GM18511 (cell line): ENCODE results near the gene GGT1.
"Not testable (repeated sequence)": the region's sequence is repeated elsewhere in the genome, so short reads cannot be mapped to it uniquely, and the experiment has no call there.

Source experiments
- ATAC-seq: cut with Tn5 transposase; IDR thresholded peaks from one replicate; pipeline ENCODE4 v1.9.1; 2021; ENCODE audit warnings: mild to moderate bottlenecking, moderate library complexity; ENCODE audit not compliant: unreplicated experiment

Gene GGT1

DNA sequence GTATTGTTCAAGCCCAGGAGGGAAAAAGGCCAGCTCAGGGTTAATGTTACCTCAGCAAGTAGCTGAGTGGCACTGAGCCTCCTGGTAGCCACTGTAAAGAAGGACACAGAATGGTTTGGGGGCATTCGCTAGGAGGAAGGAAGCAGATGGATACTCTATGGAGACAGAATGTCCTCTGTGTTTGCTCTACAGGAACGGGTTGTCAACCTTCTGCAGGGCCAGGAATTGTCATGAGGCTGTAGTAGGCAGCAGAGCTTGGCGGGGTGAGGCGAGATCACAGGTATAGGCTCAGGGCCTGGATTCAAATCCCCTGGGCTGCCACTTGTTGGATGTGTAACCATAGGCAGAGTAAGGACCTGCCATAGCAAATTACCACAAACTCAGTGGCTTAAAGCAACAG, 7.1 kb upstream of the GGT1 start:
- ATAC-seq = no peak

DNA sequence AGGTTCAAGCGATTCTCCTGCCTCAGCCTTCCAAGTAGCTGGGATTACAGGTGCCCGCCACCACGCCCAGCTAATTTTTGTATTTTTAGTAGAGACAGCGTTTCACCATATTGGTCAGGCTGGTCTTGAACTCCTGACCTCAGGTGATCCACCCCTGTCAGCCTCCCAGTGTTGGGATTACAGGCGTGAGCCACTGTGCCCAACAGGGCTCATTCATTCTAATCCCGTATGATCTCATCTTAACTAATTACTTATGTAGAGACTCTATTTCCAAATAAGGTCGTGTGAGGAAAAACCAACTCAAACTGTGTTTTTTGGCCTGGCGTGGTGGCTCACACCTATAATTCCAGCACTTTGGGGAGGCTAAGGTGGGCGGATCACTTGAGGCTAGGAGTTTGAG, 5.9 kb upstream of the GGT1 start:
- not testable (repeated sequence) for ATAC-seq

DNA sequence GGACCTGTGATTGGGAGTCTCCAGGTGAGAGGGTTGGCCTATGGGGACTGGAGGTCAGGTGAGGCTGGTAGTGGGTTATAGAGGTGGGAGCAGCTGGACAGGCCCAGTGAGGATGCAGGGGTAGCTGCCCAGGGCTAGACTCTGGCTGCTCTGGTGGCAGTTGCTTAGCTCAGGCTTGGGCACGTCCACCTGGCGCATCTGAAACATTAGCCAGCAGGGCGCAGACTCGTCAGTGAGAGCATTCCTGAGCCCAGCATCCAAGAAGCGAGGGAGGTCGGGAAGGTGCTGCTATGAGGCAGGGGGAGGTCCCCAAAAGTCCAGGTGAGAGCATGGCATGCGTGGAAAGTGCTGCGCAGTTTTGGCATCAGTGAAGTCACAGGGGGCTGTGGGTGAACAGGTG, 3.5 kb upstream of the GGT1 start:
- ATAC-seq = no peak

DNA sequence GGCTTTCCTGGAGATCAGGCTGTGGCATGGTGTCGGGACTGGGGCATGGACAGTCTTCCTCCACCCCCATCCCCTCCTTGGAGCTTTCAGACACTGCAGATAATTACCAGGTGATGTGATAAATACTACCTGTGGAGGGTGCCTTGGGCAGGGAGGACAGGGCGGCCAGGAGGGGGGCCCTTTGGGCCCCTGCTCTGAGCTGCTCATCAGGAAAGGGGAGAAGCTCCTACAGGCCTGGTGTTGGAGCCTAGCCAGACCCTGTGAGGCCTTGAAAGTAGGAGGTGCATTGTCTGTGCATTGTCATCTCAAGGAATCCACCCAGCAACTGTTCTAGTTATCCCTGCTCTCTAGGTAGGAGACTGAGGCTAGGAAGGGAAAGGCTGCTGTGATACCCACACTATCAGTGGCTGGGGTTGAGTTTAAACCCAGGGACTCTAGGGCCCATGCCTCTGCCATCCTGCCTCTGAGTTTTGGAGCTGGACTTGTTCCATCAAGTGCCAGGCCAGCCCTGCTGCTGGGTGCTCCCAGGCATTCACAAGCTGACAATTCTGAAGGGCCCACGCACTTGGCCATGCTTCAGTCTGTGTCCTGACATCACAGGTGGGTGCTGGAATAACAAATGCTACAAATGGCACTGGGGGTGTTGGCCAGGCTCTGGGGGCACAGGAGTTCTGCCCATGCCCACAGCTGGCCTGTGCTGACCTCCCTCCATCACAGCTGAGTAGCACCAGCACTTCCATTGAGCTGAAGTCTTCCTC, 2.9 kb upstream of the GGT1 start:
- ATAC-seq = not testable (repeated sequence)

DNA sequence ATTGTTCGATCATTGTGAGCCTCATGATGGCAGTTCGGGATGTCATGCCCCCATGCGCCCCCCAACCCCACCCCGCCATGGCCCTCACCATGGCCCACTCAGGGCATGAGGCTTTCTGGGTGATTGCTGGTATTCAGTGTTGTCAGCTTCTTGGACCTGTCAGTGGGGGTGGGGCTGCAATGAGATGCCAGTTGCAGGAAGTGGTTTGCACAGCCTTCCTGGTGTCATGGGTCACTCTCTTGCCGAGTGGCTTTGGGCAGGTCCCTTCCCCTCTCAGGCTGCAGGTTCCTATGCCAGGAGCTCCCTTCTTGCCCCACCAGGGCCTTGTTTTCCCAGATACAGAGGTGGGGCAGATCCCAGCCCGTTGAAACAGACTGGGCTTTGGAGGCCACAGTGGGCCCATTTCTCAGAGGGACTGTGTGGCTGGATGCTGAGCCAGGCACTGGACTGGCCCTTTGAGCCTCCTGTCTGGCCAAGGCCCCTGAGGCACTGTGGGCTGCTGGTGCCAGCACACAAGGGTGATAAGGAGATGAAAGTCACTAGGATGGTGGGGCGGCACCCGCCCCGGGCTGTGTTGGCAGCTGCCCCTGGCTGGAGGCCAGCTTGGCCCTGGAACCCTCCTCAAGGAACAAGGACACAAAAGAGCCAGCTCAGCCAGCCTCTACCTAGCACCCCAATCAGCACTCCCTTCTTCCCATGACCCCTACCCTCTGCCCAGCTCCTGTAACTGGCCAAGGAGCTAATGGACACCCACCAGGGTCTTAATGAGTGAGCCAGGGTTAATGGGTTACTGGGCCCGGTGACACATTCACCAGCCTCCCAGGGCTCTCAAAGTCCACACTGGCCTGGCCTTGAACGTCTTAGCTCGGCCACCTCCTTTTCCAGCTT, 1.5 kb upstream of the GGT1 start:
- no peak for ATAC-seq

DNA sequence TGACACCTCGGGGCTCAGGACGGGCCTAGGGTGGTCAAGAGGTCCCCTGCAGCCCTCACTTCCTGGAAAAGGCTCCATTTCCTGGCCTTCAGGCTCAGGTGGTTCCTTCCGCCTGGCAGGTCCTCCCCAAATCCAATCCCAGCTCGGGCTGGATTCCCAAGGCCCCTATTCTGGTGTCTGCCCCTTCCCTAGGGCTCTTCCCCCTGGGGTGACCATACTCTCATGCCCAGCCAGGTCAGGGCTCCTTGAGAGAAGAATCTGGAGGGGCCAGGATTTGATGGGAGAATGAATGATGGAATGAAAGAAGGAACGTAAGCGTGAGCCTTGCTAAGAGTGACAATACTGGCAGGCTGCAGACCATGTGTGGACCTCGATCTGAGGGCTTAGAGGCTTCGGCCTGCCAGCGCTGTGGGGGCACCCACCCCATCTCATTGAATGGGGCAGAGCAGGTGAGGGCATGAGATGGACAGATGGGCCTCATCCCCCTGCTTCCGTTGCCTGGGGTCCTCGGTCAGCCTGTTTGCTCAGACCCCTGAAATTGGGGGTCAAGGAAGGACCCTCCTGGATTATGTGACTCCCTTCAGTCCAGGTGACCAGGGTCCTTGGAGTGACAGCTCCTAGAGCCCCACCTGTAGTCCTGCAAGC, 766 bp upstream of the GGT1 start:
- ATAC-seq = not testable (repeated sequence)

DNA sequence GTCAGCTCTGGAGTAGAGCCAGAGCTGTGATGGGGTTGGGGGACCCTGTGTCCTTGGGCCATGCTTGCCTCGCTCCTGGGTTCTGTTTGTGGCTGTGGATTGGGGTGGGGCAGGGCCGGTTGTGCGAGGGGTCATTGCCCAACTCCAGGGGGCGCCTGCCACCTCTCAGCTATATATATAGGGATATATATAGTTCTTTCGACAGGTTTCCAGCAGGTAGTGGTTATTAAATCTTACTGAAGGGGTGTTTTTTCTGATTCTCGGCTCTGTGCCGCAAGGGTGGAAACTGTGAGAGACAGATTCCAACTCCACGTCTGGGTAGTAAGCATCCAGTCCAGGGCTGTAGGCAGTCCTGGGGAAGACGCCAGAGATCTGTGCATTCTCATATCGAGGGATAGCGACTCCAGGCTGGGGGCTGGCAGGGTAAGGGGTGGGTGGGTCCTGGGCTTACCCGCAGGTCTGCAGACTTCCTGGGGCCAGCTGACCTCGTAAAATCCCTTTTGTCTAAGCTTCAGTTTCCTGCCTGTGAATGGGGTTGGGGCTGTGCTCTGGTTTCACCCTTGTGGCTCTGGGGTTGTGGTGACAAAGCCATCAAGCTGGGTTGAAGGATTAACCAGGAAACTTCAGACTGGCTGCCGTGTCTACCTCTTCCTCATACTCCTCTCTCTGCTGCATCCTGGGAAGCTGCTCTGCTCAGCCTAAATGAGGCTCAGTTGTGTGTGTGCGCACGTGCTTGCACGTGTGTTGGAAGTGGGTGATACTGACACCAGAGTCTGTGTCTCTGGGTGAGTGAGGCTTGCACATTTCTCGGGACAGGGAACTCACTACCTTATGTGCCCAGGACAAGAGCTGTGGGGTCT, 1.0 kb downstream of the GGT1 start:
- peak; percentile 47 for ATAC-seq

DNA sequence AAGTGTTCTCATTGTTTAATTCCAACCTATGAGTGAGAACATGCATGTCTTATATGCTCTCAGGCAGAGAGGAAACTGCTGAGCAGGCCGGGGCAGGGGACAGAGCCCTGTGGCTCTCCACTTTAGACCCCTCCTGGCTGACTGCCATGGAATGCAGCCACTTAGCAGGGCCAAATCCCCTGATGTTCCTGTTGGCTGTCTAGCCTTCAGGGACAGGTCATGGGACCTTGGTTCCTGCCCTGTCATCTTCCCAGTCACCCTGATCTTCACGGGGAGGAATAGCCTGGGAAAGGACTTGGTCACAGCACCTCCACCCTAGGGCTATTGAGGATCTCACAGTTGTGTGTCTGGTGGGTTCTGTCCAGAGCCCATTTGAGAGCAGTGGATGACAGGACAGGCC, 3.3 kb downstream of the GGT1 start:
- not testable (repeated sequence) for ATAC-seq

DNA sequence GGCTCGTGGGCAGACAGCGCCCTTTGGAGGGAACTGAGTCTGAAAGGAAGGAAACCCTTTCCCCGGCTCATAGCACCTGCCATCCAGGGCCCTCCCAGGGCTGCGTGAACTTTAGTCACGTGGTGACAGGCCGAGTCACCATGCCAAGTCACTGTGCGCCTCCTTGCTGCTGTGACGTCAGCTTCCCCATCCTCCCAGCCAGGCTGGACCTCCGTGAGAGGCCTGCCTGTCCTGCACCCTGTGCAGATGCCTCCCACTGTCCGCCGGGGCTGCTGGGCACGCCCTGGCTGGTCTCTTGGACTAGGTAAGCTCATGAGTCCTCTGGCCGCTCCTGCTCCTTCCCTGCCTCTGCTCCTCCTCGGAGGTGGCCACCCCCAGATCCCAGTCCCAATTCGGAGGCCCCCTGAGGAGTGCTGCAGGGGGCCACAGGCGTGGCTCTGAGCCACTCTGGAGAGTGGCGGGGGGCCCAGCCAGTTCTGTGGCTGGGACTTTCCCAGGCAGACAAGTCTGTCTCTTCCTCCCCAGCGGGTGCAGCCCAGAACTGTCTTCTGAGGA, 4.5 kb downstream of the GGT1 start:
- ATAC-seq = peak; percentile 50

DNA sequence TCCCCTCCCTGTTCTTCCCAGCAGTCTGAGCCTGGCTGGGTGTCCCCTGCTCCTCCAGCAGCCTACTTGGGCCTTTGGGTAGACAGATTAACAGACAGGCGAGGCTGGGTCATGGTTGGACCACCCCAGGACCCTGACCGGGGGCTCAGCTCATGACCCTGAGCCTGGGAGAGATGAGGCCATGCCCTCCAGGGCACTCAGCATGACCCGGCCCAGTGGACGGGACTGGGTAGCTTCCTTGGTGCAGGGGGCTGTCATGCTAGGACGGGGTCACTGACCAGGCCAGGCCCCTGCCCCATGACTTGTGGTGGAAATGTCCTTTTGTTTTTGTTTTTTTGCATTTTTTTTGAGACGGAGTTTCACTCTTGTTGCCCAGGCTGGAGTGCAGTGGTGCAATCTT, 5.3 kb downstream of the GGT1 start:
- ATAC-seq = not testable (repeated sequence)

DNA sequence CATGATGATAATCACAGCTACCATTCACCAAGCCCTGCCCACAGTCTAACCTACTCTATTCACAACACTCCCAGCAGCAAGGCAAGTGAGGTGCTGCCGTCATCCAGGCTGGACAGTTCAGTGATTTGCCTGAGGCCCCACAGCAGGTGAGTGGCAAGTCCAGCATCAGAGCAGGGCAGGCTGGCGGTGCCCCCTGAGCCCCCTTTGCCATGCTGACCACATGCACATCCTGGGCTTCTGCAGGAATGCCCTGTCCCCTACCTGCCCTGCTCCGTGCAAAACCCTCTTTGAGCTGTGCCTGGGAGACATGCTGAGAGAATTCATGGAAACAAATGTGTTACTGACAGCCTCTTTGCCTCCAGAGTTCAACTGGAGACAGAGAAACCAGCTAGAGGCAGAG, 6.9 kb downstream of the GGT1 start:
- not testable (repeated sequence) for ATAC-seq

DNA sequence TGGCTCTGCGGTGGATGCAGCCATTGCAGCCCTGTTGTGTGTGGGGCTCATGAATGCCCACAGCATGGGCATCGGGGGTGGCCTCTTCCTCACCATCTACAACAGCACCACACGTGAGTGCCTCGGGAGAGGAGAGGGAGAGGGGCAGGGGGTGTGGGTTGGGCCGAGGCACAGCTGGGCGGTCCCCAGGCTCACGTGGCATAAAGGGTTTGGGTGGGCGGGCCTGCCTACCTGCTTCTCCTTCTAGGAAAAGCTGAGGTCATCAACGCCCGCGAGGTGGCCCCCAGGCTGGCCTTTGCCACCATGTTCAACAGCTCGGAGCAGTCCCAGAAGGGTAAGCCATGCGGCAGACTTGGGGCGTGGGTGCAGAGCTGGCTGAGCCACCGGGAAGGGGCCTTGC, 11.8 kb downstream of the GGT1 start:
- not testable (repeated sequence) for ATAC-seq

DNA sequence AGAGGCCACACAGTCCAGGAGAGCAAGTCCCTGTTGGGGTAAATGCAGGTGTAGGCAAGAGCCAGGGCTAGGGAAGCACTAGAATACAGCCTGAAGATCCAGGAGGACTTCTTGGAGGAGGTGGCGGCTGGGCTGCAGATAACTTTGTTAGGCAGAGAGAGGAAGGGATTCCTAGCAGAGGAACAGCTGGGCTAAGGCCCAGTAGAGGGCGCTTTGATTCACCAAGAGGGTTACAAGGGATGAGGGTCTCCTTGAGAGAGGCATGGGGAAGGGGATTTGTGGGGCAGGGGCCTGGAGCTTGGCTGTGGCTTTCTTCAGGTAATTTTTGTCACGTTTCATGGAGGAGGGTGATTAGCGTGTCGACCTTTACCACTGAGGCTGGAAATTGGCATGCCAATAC, 18.3 kb downstream of the GGT1 start:
- not testable (repeated sequence) for ATAC-seq

DNA sequence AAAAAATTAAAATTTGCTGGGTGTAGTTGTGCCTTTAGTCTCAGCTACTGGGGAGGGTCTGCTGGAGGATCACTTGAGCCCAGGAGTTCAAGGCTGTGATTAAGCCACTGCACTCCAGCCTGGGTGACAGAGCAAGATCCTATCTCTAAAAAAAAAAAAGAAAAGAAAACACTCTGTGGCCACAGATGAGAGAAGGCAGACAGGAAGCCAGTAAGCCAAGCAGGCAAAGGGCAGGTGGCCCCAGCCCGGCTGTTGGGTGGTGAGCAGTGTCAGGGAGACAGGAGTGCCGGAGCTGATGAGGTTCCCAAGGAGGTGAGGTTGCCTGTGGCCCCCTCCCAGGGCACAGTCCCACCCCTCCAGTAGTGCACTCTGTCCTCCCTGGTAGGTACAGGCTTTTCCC, 19.6 kb downstream of the GGT1 start:
- not testable (repeated sequence) for ATAC-seq

DNA sequence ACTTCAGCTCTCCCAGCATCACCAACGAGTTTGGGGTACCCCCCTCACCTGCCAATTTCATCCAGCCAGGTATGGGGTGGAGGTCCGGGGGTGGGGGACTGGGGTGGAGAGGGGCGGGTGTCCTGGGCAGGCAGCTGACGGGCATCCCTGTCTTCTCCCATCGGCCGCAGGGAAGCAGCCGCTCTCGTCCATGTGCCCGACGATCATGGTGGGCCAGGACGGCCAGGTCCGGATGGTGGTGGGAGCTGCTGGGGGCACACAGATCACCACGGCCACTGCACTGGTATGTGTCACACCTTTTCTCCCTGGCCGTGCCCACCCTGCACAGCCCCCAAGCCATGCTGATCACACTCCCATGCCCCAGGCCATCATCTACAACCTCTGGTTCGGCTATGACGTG, 24.9 kb downstream of the GGT1 start:
- not testable (repeated sequence) for ATAC-seq

DNA sequence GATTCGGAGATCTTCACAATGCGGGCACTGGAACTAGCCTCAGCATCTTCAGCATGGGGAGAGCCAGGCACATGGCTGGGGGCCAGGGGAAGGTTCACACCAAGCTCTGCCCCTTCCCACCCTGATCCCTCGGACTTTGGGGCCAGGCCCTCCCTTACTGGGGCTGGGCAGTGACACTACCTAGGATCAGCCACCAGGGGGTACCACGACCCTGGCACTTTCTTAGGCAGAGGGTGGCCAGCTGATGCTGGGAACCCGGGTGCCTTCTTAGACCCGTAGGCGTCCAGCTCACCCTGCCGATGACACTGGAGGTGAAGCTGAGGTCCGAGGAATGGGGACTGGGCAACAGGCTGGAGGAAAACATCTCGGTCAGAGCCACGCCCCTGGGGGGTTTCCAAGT, 26.1 kb downstream of the GGT1 start:
- not testable (repeated sequence) for ATAC-seq

DNA sequence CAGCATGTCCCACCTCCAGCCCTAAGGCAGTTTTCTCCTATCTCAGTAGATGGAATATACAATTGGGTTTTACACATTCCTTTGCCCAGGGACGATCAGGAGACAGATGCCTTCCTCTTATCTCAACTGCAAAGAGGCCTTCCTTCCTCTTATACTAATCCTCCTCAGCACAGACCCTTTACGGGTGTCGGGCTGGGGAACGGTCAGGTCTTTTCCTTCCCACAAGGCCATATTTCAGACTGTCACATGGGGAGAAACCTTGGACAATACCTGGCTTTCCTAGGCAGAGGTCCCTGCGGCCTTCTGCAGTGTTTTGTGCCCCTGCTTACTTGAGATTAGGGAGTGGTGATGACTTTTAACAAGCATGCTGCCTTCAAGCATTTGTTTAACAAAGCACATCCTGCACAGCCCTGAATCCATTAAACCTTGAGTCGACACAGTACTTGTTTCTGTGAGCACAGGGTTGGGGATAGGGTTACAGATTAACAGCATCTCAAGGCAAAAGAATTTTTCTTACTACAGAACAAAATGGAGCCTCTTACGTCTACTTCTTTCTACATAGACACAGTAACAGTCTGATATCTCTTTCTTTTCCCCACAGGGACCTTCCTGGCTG, 27.9 kb downstream of the GGT1 start:
- ATAC-seq = not testable (repeated sequence)

DNA sequence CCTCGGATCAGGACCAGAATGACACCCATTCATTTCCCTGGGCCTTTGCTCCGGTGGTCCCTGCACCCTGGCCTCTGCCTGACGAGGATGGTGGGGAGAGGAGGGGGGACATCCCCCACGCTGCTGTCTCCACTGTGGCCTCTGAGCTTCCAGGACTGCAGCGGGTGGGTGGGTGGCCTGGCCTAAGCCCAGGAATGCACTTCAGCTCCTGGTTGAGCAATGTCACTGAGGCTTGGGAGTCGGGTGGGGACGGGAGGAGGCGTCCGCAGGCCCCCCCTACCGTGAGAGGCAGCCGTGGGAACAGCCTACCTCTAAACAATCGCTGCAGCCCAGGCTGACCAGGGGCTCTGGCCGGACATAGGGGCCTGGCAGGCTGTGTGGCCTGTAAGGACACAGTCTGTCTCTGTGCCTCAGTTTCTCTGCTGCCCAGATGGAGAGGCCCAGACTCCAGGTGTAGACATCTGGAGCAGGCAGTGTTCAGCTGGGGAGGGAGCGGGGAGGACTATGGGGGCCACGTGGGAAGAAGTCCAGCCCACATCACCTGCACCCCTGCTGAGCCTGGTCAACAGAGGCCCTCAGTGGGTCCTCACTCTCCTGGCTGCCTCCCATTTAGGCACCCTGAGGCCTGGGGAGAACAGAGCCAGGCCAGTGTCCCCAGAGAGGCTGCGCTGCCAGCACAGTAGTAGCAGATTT, 28.6 kb downstream of the GGT1 start:
- not testable (repeated sequence) for ATAC-seq

DNA sequence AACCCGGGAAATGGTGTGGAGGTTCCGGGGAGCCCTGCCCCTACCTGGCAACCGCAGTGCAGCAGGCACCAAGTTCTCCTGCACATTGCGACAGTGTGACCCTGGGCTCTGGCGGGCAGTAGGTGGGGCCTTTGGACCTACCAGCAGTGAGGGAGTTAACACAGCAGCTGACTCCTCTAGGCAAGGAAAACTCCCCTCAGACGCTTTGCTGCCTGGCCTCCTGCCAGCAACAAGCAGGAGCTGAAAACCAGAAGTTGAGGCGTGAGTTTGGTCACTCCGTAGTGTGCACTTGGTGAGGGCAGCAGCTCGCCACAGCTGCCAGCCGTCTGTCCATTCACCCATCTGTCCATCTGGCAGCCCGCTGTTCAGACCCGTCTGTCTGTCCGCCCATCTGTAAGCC, 29.6 kb downstream of the GGT1 start:
- not testable (repeated sequence) for ATAC-seq
